ENCODE results near the gene ZBTB38. TPM values are rescaled to one million over a fixed set of nuclear protein-coding genes. Genes with fewer than 3 reads are reported as not detected.

ZBTB38 gene
- total RNA-seq, 6 experiments from 2014 or later = 29.4 to 75.2 (median 36.6) TPM

- ATAC-seq (peak in 2 of 4 donors; percentile 26 to 33), DNase-seq (no peak)
- TF ChIP-seq POLR2A (IDR thresholded peaks at IDR 0.05) (no peak), CTCF (IDR thresholded peaks at IDR 0.05) (no peak)
- intact Hi-C loops (cut with DNase I) = no loop called here
- H3K9me3 ChIP-seq = no peaks in the 10 kb centered on the region
- H3K27me3 ChIP-seq = no peaks in the 10 kb centered on the region
- peaks cover 0 to 18% (median 0%) of the 10 kb centered on the region in 4 donors for H3K4me1 ChIP-seq
- no peak overlapping the region for H3K27ac ChIP-seq
- no peaks in the 10 kb centered on the region for H3K36me3 ChIP-seq
- WGBS (ENCODE audit: insufficient coverage, low coverage, low lambda C conversion rate, missing lambda C conversion rate) = 54% methylated on average over 6 of the region's 6 CpGs
- H3K4me3 ChIP-seq = no peak overlapping the region
Observed at GRCh38 chr3:141386126-141386488, 17.8 kb downstream of the ZBTB38 start.

GRCh38 chr3:141386611-141387111, 18.4 kb downstream of the ZBTB38 start:
- intact Hi-C loops (cut with DNase I) = no loop called here
- DNase-seq (no peak), ATAC-seq (peak in 2 of 4 donors; percentile 8 to 24)
- H3K4me1 ChIP-seq = peaks cover 0 to 24% (median 0%) of the 10 kb centered on the region in 4 donors
- no CpG with 5 or more reads among the region's 5 CpGs for WGBS (ENCODE audit: insufficient coverage, low coverage, low lambda C conversion rate, missing lambda C conversion rate)
- no peaks in the 10 kb centered on the region for H3K27me3 ChIP-seq
- H3K4me3 ChIP-seq = no peak overlapping the region
- no peaks in the 10 kb centered on the region for H3K36me3 ChIP-seq
- TF ChIP-seq POLR2A (IDR thresholded peaks at IDR 0.05) = no peak
- TF ChIP-seq CTCF (IDR thresholded peaks at IDR 0.05) = no peak
- H3K27ac ChIP-seq = no peak overlapping the region
- H3K9me3 ChIP-seq = no peaks in the 10 kb centered on the region

GRCh38 chr3:141387516-141387915, 19.2 kb downstream of the ZBTB38 start:
- no peak for ATAC-seq
- H3K9me3 ChIP-seq = no peaks in the 10 kb centered on the region
- 79% methylated on average over 3 of the region's 3 CpGs for WGBS (ENCODE audit: insufficient coverage, low coverage, low lambda C conversion rate, missing lambda C conversion rate)
- H3K27me3 ChIP-seq = no peaks in the 10 kb centered on the region
- H3K27ac ChIP-seq = no peak overlapping the region
- TF ChIP-seq CTCF (IDR thresholded peaks at IDR 0.05) (no peak), POLR2A (IDR thresholded peaks at IDR 0.05) (no peak)
- DNase-seq = no peak
- H3K36me3 ChIP-seq = no peaks in the 10 kb centered on the region
- peaks cover 0 to 25% (median 0%) of the 10 kb centered on the region in 4 donors for H3K4me1 ChIP-seq
- H3K4me3 ChIP-seq = no peak overlapping the region
- intact Hi-C loops (cut with DNase I) = no loop called here

GRCh38 chr3:141388395-141388794, 20.1 kb downstream of the ZBTB38 start:
- Histone ChIP-seq H3K27me3 (no peaks in the 10 kb centered on the region), H3K4me1 (peaks cover 0 to 25% (median 0%) of the 10 kb centered on the region in 4 donors), H3K4me3 (peak overlapping the region; percentile 5 to 31 (median 28)), H3K9me3 (no peaks in the 10 kb centered on the region), H3K36me3 (no peaks in the 10 kb centered on the region), H3K27ac (peak overlapping the region; percentile 33 to 67 (median 66))
- WGBS (ENCODE audit: insufficient coverage, low coverage, low lambda C conversion rate, missing lambda C conversion rate) = 36% methylated on average over 3 of the region's 3 CpGs
- no peak for ATAC-seq
- intact Hi-C loops (cut with DNase I) = no loop called here
- DNase-seq = no peak
- TF ChIP-seq CTCF (IDR thresholded peaks at IDR 0.05) = no peak
- no peak for TF ChIP-seq POLR2A (IDR thresholded peaks at IDR 0.05)
